Chondrocyte (in vitro differentiated cells): ENCODE measurements around the gene BFSP2. TPM values are rescaled to one million over a fixed set of nuclear protein-coding genes. Genes with fewer than 3 reads are reported as not detected.
"Not testable (repeated sequence)": the region's sequence is repeated elsewhere in the genome, so short reads cannot be mapped to it uniquely, and the experiment has no call there.

Experiments
- DNase-seq: peaks from one replicate; pipeline ENCODE4 v3.0.0; 2021; ENCODE audit warnings: mixed read lengths, low spot score
- H3K27ac Mint-ChIP-seq: one replicate; pipeline ENCODE4 v1.8.0; 2021; ENCODE audit warnings: mild to moderate bottlenecking, moderate library complexity, mixed read lengths; ENCODE audit not compliant: unreplicated experiment
- H3K27me3 Mint-ChIP-seq: 2 replicates; pipeline ENCODE4 v1.8.0; 2021; ENCODE audit warnings: low read depth, mixed read lengths
- H3K36me3 Mint-ChIP-seq: 2 replicates; pipeline ENCODE4 v1.8.0; 2021; ENCODE audit warnings: low read depth, mixed read lengths
- H3K4me1 Mint-ChIP-seq: 2 replicates; pipeline ENCODE4 v1.8.0; 2021; ENCODE audit warnings: low read depth, mild to moderate bottlenecking, mixed read lengths
- H3K4me3 Mint-ChIP-seq: one replicate; pipeline ENCODE4 v1.8.0; 2021; ENCODE audit warnings: mild to moderate bottlenecking, moderate library complexity, mixed read lengths; ENCODE audit not compliant: unreplicated experiment
- H3K9me3 Mint-ChIP-seq: 2 replicates; pipeline ENCODE4 v1.8.0; 2021; ENCODE audit warnings: low read depth, mixed read lengths
- total RNA-seq: library from RNA; stranded (reverse); gene quantifications from 3 replicates; pipeline ENCODE4 v1.2.1, GENCODE V29; 2021
- TF ChIP-seq, protein P1 (sequence below): fragments of 200-600 bp; sonication (generic); IDR thresholded peaks from 2 replicates; pipeline ENCODE4 v1.5.0; 2021; ENCODE audit warnings: antibody characterized with exemption, mild to moderate bottlenecking, moderate library complexity

BFSP2 gene
- total RNA-seq, 1 donor from 2014 or later = not detected

GRCh38 chr3:133468251-133468721, 68.4 kb downstream of the BFSP2 start:
- TF ChIP-seq, protein P1, sequence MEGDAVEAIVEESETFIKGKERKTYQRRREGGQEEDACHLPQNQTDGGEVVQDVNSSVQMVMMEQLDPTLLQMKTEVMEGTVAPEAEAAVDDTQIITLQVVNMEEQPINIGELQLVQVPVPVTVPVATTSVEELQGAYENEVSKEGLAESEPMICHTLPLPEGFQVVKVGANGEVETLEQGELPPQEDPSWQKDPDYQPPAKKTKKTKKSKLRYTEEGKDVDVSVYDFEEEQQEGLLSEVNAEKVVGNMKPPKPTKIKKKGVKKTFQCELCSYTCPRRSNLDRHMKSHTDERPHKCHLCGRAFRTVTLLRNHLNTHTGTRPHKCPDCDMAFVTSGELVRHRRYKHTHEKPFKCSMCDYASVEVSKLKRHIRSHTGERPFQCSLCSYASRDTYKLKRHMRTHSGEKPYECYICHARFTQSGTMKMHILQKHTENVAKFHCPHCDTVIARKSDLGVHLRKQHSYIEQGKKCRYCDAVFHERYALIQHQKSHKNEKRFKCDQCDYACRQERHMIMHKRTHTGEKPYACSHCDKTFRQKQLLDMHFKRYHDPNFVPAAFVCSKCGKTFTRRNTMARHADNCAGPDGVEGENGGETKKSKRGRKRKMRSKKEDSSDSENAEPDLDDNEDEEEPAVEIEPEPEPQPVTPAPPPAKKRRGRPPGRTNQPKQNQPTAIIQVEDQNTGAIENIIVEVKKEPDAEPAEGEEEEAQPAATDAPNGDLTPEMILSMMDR = no peak
- H3K4me1 Mint-ChIP-seq = peaks cover 7% of the 10 kb centered on the region
- DNase-seq = no peak
- H3K36me3 Mint-ChIP-seq = no peaks in the 10 kb centered on the region
- no peak overlapping the region for H3K4me3 Mint-ChIP-seq
- H3K9me3 Mint-ChIP-seq = no peaks in the 10 kb centered on the region
- H3K27ac Mint-ChIP-seq = no peak overlapping the region
- no peaks in the 10 kb centered on the region for H3K27me3 Mint-ChIP-seq

GRCh38 chr3:133469140-133469731, 69.4 kb downstream of the BFSP2 start:
- H3K27me3 Mint-ChIP-seq = no peaks in the 10 kb centered on the region
- no peaks in the 10 kb centered on the region for H3K9me3 Mint-ChIP-seq
- no peak overlapping the region for H3K27ac Mint-ChIP-seq
- no peaks in the 10 kb centered on the region for H3K36me3 Mint-ChIP-seq
- H3K4me3 Mint-ChIP-seq = no peak overlapping the region
- H3K4me1 Mint-ChIP-seq = peaks cover 10% of the 10 kb centered on the region
- TF ChIP-seq, protein P1 = no peak
- no peak for DNase-seq

DNA sequence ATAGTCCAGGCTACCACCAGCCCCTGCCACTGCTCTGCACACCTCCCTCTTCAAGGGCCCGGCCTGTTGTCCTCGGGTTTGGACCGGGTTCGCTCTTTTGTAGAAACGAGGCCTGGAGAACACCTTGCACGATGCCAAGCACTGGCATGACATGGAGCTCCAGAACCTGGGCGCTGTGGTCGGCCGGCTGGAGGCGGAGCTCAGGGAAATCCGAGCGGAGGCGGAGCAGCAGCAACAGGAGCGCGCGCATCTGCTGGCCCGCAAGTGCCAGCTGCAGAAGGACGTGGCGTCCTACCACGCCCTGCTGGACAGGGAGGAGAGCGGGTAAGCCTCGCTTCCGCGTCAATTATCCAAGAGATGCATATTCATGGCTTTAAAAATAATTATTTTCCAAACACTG, 72.4 kb downstream of the BFSP2 start:
- peak overlapping the region; percentile 50 for H3K4me3 Mint-ChIP-seq

DNA sequence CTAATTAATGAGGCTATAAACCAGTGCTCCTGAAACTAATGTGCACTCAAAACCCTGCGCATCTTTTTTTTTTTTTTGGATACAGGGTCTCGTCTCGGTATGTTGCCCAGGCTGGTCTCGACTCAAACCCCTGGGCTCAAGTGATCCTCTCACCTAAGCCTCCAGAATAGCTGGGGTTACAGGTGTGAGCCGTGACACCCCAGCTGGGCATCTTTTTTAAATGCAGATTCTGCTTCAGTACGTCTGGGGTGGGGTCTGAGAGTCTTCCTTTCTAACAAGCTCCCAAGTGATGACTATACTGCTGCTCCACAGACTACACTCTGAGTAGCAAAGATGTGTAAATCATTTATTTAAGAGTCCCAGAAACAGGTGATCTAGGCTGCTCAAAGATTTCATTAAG, 73.0 kb downstream of the BFSP2 start:
- Mint-ChIP-seq H3K27ac (no peak overlapping the region), H3K27me3 (no peaks in the 10 kb centered on the region), H3K4me1 (peaks cover 13% of the 10 kb centered on the region), H3K9me3 (no peaks in the 10 kb centered on the region), H3K4me3 (no peak overlapping the region), H3K36me3 (no peaks in the 10 kb centered on the region)
- no peak for DNase-seq
- TF ChIP-seq, protein P1 = no peak

More for the DNA sequence above, 72.4 kb downstream of the BFSP2 start:
- DNase-seq = no peak
- TF ChIP-seq, protein P1 = no peak
- Mint-ChIP-seq H3K36me3 (no peaks in the 10 kb centered on the region), H3K9me3 (no peaks in the 10 kb centered on the region), H3K4me1 (peaks cover 13% of the 10 kb centered on the region), H3K27ac (no peak overlapping the region), H3K27me3 (no peaks in the 10 kb centered on the region)

- not testable (repeated sequence) for H3K4me3 Mint-ChIP-seq, H3K27me3 Mint-ChIP-seq, H3K27ac Mint-ChIP-seq, H3K4me1 Mint-ChIP-seq, H3K36me3 Mint-ChIP-seq, H3K9me3 Mint-ChIP-seq, DNase-seq
Measured at GRCh38 chr3:133473472-133474191, 73.8 kb downstream of the BFSP2 start.
